GM18909 (cell line): ENCODE measurements around the gene RMDN3.

Experiments used
- ATAC-seq: cut with Tn5 transposase; IDR thresholded peaks from one replicate; pipeline ENCODE4 v1.9.1; 2021; ENCODE audit warnings: mild to moderate bottlenecking; ENCODE audit not compliant: unreplicated experiment, poor library complexity

Gene RMDN3

DNA sequence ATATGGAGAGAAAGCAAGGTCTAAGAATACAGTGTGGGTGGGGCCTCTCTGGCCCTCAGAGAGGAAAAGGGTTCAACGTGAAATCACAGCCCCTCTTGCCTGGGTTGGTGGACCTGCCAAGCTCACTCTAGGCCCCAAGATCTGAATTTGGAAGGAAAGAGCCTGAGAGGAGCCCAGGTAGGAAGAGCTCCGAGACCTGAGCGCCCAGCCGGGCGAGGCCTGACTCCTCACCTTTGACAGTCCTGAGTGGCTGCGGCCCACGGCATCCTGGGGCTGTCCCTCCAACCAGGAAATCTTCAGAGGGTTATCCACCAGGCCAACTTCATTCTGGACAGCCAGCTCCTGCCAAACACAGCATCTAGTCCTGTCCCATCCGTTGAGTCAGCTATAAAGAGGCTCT is 18.4 kb upstream of the RMDN3 start:
- ATAC-seq = no peak

DNA sequence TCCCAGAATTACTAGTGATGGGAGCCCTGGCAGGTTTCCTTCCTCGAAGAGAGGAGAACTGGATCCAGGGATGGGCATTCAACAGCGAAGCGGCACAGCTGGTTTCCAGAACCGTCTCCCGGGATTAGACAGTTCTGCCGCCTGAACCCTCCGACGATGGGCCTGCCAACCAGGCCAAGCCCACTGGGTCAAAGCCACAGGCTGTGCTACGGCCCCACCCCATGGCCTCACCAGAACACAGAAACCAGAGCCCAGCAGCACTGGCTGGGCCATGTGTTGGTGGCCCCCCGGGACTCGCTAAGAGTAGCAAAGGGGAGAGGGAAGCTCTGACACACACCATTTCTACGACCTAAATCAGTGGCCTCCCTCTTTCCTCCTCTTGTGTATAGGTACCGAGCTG is 17.0 kb upstream of the RMDN3 start:
- no peak for ATAC-seq

DNA sequence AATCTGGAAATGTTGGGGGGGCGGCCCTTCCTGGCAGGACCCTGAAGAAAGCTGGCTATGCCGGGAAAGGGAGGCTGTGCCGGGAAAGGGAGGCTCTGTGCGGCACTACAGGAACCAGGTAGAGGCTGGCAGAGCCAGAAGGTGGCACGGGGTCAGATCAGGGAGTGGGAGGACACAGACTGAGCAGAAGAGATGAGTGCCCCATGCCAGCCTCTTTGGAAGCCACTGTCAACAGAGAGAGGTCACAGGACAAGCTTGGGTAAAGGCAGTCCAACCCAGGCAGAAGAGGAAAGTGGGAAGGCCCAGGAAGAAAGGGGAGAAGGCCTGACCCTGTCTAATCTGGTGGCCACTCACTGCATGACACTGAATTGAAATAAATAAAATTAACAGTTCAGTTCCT is 16.2 kb upstream of the RMDN3 start:
- ATAC-seq = no peak

DNA sequence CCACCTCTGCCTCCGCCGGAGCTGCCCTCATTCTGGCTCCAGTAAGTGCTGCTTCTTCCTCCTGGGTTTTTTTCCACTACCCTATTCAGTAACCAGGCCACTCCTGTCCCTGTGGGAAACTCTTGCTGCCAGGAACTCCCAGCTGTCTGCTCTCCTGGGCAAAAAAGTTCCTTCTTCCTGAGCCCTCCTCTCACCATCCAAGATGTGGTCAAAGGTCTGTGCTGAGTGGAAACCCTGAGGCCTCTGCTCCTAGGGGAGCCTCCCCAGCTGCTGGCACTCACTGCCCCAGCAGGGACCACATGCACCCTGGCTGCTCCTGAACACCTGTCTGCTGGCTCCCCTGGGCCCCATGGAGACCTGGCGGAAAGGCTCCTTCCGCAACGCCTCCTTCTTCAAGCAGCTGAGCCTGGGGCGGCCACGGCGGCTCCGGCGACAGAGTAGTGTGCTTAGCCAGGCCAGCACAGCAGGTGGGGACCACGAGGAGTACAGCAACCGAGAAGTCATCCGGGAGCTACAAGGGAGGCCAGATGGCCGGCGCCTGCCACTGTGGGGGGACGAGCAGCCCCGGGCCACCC is 15.2 kb upstream of the RMDN3 start:
- ATAC-seq = peak; percentile 3

DNA sequence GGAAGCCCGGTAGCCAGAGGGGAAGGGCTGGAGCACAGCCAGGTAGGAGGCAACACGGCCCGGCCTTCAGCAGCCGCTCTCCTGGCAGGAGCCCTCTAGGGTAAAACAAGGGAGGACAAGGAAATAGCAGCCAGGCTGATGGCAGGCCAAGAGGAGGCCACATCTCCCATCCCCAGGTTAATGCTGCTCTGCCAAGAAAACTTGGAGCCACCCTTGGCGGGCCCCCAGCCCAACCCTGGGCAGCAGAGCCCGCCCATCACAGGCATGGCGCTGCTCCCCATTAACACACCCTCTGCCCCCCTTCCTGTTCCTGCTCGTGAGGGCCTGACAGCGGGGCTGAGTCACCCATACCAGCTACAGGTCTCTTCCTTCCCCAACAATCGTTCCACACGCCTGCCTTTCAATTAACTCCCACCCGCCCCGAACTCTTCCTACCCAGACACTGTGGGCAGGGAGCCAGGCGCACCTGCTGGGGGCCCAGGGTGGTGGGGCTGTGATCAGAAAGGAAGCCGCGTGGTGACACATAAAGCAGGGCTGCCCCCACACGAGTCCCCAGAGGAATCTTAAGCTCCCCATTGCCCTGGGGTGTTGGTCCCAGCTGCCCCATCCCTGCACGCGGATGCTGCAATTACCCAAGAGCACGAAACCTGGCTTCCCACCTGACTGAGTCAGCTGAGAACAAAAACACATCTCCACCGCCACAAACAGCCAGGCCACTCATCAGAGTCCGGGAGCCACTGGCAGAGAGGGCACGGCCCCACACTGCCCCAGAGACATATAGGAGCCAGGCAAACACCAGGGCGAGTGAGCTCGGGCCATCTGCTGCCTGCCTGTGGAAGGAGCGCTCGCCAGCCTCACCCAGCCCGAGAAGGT is 14.5 kb upstream of the RMDN3 start, which contains the start of gene C15orf62:
Gene C15orf62 (plus strand): TSS at position 707 of the 873 bp plus-strand sequence. CDS start 516 bp downstream, outside the sequence.
- peak; percentile 55 for ATAC-seq

DNA sequence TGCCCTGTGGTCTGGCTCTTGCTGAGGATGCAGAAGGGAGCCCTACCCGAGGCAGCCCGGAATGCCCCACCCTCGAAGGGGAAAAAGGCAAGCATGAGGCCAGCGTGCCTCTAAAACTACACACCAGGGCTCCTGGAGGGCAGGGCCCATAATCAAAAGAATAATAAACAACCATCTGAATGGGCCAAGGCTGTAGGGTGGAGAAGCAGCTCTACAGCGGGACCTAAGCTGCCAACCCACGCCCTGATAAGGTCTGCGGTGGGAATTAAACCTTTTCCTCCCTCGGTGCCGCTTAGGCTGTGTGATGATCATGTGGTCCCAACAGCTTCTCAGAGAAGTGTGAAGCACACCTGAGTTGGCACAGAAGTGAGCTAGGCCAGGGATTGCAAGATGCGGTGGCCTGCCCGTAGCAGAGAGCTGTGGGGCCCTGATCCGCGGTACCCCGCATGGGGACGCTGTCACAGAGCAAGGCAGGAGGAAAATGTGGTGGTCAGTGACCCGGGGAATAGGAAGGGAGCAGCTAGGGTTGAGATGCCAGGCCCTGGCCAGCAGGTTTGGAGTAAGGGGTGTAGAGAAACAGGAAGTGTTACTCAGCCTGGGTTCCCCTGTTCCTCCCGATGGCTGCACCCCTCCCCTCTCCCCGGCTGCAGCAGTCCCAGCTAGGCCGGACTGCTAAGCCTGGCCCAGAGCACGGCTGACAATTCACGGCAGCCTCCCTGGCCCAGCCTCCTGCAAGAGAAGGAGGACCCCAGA is 13.6 kb upstream of the RMDN3 start:
- ATAC-seq = no peak

DNA sequence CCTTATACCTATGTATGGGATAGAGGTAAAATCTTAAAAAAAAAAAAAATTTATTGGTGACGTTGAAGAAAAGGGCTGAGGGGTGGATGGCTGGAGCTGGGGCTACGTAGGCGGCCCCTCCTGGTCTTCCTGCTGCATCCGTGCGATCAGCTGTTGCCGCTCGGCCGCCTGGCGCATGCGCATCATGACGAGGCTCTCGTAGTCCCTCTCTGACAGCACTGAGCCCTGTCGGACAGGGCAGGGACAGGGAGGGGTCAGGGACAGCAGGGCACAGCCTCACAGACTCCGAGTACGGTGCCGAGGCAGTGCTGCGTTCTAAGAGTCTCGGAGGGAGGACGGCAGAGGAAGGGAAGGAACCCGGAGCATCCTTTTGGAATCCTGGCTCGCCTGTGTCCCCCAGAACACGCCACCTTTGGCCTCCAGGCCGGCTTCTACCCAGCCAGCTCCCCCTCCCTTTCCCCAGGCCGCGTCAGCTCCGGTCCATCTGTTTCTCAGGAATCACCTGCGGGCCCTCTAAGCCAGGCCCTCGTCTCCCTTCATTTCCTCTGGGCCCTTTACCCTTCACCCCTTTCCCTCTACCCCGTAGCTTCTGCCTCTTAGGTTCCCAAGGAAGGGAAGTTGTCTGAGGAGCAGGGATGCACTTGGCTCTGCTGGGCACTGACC is 12.9 kb upstream of the RMDN3 start:
- no peak for ATAC-seq

DNA sequence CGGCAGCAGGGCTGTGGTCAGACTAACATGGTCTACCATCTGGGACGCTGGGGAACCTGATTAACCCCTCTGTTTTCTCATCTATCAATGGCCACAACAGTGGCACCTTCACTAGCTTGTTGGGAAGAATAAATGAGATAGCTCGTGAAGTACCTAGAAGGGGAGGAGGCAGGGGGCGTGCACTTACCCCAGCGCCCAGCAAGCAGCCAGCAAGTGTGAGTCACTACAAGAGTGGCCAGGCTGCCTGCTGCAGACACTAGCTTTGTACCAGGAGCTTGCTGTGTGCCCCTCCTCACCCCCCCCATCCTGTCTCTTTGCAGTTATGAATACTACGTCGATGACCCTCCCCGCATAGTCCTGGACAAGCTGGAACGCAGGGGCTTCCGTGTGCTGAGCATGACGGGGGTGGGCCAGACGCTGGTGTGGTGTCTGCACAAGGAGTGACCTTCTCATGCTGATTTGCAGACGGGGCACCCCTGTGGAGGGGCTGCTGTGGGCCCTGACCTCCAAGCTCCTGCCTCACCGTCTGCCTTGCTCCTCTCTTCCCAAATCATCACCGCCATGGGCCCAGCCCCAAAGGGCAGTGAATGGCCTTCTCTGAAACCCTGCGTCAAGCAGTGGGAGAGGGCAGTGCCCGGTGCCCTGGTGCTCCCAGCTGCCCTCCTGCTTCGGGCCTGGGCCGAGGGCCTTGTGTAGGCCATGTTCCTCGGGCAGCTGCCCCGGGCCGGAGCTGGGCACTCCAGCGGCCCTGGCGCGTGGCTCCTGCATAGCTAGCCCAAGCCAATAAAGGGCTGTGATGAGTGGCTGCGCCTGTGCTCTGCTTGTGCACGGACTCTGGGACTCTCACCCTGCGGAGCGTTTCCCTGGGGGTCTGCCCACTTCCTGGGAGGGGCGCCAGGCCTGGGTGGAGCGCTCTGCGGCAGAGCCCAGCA is 12.1 kb upstream of the RMDN3 start:
- no peak for ATAC-seq

DNA sequence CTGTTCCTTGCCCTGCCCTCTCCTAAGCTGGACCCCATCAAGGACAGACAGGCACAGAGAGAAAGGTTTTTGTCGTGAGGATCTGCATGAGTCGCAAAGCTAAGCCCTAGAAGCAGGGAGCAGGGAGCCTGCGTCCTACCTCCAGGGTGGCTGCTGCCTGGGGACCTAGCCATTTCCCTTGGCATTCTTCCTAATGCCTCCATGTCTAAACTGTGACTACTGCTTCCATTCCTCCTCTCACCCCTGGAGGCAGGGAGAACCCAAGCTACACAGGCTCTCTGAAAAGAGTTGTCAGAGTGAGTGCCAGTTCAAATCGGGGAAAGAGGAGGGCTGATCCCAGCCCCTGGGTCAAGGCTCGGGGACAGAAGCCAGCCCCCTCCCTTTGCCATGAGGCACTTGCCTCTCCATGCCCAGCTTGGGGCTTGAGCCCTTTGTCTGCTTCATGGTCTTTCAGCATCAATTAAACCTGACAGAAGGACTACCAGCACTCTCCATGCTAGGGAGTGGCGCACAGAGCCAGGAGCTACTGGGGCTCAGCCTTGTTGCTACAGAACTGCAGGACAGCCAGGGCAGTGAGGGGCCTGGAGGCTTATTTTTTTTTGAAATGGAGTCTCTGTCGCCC is 11.3 kb upstream of the RMDN3 start:
- no peak for ATAC-seq

DNA sequence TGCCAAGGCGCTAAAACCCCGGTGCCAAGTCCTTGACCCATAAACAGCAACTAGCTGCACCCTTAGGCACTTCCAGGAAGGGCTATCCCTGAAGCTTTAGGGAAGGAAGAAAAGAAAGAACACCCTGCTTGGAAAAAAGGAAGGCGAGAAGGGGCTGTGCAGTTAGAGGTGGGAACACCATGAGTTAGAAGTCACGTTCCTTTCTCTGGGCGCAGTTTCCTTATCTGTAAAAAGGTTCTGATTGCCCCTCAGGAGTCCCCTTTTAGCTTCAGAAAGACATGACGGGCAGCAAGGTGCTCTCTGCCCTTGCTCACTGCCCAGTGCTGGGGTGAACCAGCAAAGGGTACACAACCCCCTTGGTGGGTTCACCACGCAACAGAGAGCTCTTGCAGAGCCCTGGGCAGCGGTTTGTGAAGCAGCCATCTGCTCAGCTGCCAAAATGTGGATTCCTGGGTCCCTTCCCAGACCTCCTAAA is 9.6 kb upstream of the RMDN3 start:
- ATAC-seq = no peak

DNA sequence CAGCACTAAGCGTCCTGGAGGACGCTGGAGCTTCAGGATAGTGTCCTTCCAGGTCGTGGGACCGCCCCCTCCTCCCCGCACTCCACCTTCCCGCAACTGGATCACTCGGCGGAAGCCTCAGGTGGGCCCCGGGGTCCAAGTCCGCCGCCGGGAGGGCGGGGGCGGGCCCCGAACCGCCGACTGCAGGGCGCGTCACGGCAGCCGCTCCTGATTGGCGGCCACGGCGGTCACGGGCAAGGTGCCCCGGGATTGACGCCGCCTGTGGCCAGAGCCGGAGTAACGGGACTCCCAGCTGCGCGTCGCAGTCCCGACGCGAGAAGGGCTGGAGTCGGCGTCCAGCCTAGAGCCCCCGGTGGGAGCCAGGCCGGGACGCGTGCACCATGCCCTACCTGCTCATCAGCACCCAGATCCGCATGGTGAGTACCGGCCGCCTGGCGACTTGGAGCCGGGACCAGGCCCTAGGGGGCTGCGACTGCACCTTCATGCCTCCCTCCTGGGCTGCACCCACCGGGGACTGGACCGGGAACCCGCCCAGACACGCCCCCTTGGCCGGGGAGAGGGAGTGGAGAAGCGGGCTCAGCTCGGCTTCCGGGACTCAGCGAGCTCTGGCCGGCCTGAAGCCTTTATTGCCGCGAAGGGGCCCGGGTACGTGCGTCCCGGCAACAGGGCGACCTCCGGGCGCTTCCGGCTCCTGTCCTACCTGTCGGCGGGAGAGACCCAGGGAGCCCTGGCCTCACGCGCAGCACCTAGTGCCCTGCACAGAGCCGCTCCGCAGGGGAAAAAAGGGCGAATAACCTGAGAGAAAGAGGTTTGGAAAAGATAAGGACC is 9.0 kb upstream of the RMDN3 start, which contains the start of gene GCHFR:
Gene GCHFR (plus strand): TSS at position 268 of the 828 bp plus-strand sequence. CDS start 113 bp downstream, at position 381.
- ATAC-seq = peak; percentile 54

DNA sequence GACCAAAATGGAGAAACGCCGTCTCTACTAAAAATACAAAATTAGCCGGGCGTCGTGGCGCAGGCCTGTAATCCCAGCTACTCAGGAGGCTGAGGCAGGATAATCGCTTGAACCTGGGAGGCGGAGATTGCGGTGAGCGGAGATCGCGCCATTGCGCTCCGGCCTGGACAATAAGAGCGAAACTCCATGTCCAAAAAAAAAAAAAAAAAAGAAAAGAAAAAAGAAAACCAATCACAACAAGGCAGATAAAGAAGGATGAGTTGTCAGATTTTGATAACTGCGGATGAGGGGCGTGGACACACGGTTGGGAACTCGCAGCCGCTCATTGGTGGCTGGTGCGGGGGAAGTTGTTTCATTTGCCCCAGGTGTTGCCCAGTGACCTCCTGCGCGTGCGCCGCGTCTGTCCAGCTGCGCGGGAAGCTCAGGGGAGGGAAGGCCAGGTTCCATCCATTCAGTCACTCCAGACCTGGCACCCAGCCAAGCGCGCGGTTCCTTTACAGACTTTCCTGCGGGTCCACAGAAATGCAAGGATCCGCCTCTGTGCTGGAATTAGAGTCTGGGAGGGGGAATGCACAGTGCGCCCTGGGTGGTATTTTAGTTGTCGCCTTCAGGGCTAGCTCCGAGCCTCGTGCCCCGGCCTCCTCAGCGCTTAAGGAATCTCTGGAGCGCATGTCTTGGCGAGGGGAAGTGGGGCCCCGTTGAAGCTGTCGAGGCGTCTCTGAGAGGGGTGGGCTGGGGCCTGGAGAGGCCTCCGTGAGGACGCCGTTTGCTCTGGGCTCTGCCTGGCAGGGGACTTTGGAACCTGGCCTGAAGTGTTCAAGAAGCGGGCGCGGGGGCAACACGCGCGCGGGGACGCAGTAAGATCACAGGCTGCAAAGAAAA is 8.1 kb upstream of the RMDN3 start:
- ATAC-seq = no peak

DNA sequence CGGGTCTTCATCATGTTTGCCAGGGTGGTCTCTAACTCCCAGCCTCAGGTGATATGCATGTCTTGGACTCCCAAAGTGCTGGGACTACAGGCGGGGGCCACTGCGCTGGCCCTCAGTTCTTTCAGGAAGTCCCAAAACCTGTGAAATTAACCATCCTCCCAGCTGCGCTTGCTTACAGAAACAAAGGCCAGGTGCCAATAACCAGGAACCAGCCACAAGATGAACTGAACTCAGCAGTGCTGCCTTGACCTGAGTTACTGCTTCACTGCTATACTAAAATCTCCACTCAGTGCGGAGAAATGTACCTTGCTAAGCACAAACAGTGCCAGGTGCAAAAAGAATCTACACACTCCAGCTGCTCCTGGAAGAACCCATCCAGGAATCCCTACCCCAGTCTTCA is 4.9 kb upstream of the RMDN3 start:
- no peak for ATAC-seq

DNA sequence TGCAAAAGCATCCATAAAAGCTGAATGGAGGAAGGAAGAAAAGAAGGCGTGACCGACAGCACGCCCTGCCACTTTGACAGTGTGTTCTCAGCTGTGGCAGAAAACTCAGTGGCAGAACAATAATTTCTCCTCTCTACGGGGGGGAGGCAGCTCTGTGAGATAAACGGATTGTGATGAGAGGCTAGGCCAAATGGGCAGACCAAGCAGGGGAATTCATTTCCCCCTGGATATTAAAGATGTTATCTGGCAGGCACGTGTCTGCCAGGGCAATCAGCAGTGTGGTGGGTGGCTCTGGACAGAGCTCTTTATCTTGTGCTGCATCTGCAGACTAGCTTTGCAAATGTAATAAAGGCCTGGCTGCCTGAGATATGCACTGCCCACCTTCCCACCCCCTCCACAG is 1.9 kb upstream of the RMDN3 start:
- ATAC-seq = no peak

DNA sequence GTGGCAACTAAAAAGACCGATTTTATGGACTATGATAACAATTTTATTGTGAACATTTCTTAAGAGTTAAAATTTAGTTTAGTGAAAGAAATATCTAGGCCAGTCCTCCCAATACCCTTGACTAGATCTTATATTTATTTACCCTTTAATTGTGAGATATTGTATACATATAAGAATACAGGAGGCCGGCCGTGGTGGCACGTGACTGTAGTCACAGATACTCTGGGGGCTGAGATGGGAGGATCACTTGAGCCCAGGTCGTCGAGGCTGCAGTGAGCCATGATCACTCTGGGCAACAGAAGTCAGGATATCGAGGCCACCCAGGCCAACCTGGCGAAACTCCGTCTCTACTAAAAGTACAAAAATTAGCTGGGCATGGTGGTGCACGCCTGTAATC is 756 bp upstream of the RMDN3 start:
- ATAC-seq = no peak

DNA sequence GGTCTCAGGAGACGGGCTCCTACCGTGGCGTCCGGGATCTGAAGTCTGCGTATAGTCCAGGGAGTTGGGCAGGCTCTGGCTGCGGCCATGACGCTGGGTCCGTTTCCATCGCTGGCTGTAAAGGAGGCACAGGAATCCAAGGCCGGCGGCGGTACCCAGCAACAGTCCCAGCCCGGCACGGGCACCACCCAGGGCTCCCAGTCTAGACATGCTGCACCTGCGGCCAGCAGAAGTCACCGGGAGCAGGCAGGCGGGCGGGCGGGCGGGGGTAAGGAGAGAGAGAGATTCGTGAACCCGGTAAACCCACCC is 526 bp downstream of the RMDN3 start:
- ATAC-seq = peak; percentile 5

DNA sequence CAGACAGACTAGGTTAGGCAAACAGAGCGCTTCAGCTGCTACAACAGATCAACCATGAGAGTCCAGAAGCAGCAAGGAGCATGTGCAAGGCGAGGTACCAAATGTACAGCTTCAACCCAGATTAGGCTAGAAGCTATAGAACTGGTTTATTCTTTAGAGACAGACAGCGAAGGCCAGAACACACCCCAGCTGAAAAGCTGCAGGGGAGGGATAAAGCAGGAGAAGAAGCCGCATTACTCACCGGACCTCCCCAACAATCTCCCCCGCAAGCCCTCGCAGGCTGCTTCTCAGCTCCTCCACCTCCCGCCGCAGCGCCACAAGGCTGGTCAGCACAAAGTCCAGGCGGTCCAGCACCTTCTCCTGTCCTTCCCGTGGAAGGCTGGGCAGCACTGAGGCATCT is 3.3 kb downstream of the RMDN3 start:
- no peak for ATAC-seq
